Duodenal mucosa (tissue), 2 donors: ENCODE measurements around the gene RHPN2.

Experiments used
- H3K27ac ChIP-seq: one replicate; pipeline ENCODE4 v1.7.0; 2013; ENCODE audit warnings: low read depth, low read length
- H3K27me3 ChIP-seq, 2 donors: one replicate each; pipeline ENCODE4 v1.7.0; 2013; ENCODE audit warnings: low read length in 2 of 2, control low read depth in 1 of 2; ENCODE audit not compliant: insufficient read depth in 2 of 2, control insufficient read depth in 1 of 2
- H3K36me3 ChIP-seq, 2 donors: one replicate each; pipeline ENCODE4 v1.7.0; 2013; ENCODE audit warnings: low read length in 2 of 2, control low read depth in 1 of 2; ENCODE audit not compliant: insufficient read depth in 2 of 2, control insufficient read depth in 1 of 2
- H3K4me1 ChIP-seq, 2 donors: one replicate each; pipeline ENCODE4 v1.7.0; 2013; ENCODE audit warnings: low read length in 2 of 2, control low read depth in 1 of 2; ENCODE audit not compliant: insufficient read depth in 2 of 2, control insufficient read depth in 1 of 2
- H3K4me3 ChIP-seq, 2 donors: one replicate each; pipeline ENCODE4 v1.7.0; 2013; ENCODE audit warnings: low read length in 2 of 2, low read depth in 1 of 2
- H3K9ac ChIP-seq, 2 donors: one replicate each; pipeline ENCODE4 v1.7.0; 2013; ENCODE audit warnings: low read length in 2 of 2, low read depth in 1 of 2
- H3K9me3 ChIP-seq, 2 donors: one replicate each; pipeline ENCODE4 v1.7.0; 2013; ENCODE audit warnings: low read length in 2 of 2, control low read depth in 1 of 2; ENCODE audit not compliant: control insufficient read depth in 1 of 2

RHPN2 gene

GRCh38 chr19:33094436-33095067, 29.9 kb upstream of the RHPN2 start:
- no peak overlapping the region for H3K27ac ChIP-seq
- H3K9me3 ChIP-seq = no peaks in the 10 kb centered on the region
- H3K27me3 ChIP-seq = no peaks in the 10 kb centered on the region
- no peak overlapping the region for H3K4me3 ChIP-seq
- H3K4me1 ChIP-seq = peaks cover 0 to 18% of the 10 kb centered on the region in 2 donors
- no peak overlapping the region for H3K9ac ChIP-seq
- peaks cover 24 to 76% of the 10 kb centered on the region in 2 donors for H3K36me3 ChIP-seq

- Histone ChIP-seq H3K27ac (no peak overlapping the region), H3K9me3 (no peaks in the 10 kb centered on the region), H3K4me1 (peaks cover 0 to 18% of the 10 kb centered on the region in 2 donors), H3K9ac (no peak overlapping the region), H3K4me3 (no peak overlapping the region), H3K27me3 (no peaks in the 10 kb centered on the region), H3K36me3 (peaks cover 22 to 80% of the 10 kb centered on the region in 2 donors)
These were observed 28.9 kb upstream of the RHPN2 start for GRCh38 chr19:33093420-33094210.

GRCh38 chr19:33090179-33090578, 25.5 kb upstream of the RHPN2 start:
- peaks cover 3 to 65% of the 10 kb centered on the region in 2 donors for H3K36me3 ChIP-seq
- H3K27me3 ChIP-seq = no peaks in the 10 kb centered on the region
- H3K27ac ChIP-seq = no peak overlapping the region
- no peak overlapping the region for H3K4me3 ChIP-seq
- no peak overlapping the region for H3K9ac ChIP-seq
- peaks cover 11 to 29% of the 10 kb centered on the region in 2 donors for H3K4me1 ChIP-seq
- no peaks in the 10 kb centered on the region for H3K9me3 ChIP-seq

- H3K9me3 ChIP-seq = no peaks in the 10 kb centered on the region
- no peaks in the 10 kb centered on the region for H3K27me3 ChIP-seq
- peaks cover 19 to 26% of the 10 kb centered on the region in 2 donors for H3K4me1 ChIP-seq
- no peak overlapping the region for H3K9ac ChIP-seq
- H3K4me3 ChIP-seq = no peak overlapping the region
- no peak overlapping the region for H3K27ac ChIP-seq
- H3K36me3 ChIP-seq = peaks cover 0 to 55% of the 10 kb centered on the region in 2 donors
These were observed 24.3 kb upstream of the RHPN2 start for GRCh38 chr19:33089010-33089409.

GRCh38 chr19:33086955-33087354, 22.3 kb upstream of the RHPN2 start:
- Histone ChIP-seq H3K27ac (no peak overlapping the region), H3K36me3 (peaks cover 0 to 37% of the 10 kb centered on the region in 2 donors), H3K27me3 (no peaks in the 10 kb centered on the region), H3K4me3 (no peak overlapping the region), H3K4me1 (peaks cover 23 to 25% of the 10 kb centered on the region in 2 donors), H3K9me3 (no peaks in the 10 kb centered on the region), H3K9ac (no peak overlapping the region)

GRCh38 chr19:33085570-33086128, 21.0 kb upstream of the RHPN2 start:
- no peaks in the 10 kb centered on the region for H3K9me3 ChIP-seq
- H3K36me3 ChIP-seq = peaks cover 0 to 26% of the 10 kb centered on the region in 2 donors
- H3K9ac ChIP-seq = no peak overlapping the region
- no peak overlapping the region for H3K27ac ChIP-seq
- H3K27me3 ChIP-seq = no peaks in the 10 kb centered on the region
- H3K4me3 ChIP-seq = peak overlapping the region in 1 of 2 donors; percentile 18
- peaks cover 28 to 32% of the 10 kb centered on the region in 2 donors for H3K4me1 ChIP-seq

- peaks cover 33 to 36% of the 10 kb centered on the region in 2 donors for H3K4me1 ChIP-seq
- no peaks in the 10 kb centered on the region for H3K9me3 ChIP-seq
- peaks cover 0 to 4% of the 10 kb centered on the region in 2 donors for H3K36me3 ChIP-seq
- H3K27ac ChIP-seq = peak within 1 kb of the TSS; percentile 51
- no peaks in the 10 kb centered on the region for H3K27me3 ChIP-seq
- H3K4me3 ChIP-seq = peak within 1 kb of the TSS; percentile 97 to 100
- H3K9ac ChIP-seq = peak within 1 kb of the TSS; percentile 84 to 98
These were observed 16.3 kb upstream of the RHPN2 start, which contains the start of gene GPATCH1 for GRCh38 chr19:33080761-33081681. Gene GPATCH1 (plus strand): TSS chr19:33081181. CDS start chr19:33081194, 13 bp downstream.

GRCh38 chr19:33075519-33075918, 10.8 kb upstream of the RHPN2 start:
- Histone ChIP-seq H3K9ac (no peak overlapping the region), H3K4me1 (peaks cover 7 to 9% of the 10 kb centered on the region in 2 donors), H3K36me3 (no peaks in the 10 kb centered on the region), H3K4me3 (no peak overlapping the region), H3K27ac (no peak overlapping the region), H3K9me3 (no peaks in the 10 kb centered on the region), H3K27me3 (no peaks in the 10 kb centered on the region)

- Histone ChIP-seq H3K9ac (no peak overlapping the region), H3K36me3 (no peaks in the 10 kb centered on the region), H3K9me3 (no peaks in the 10 kb centered on the region), H3K27me3 (no peaks in the 10 kb centered on the region), H3K4me1 (no peaks in the 10 kb centered on the region), H3K4me3 (no peak overlapping the region), H3K27ac (no peak overlapping the region)
These were observed 7.2 kb upstream of the RHPN2 start for GRCh38 chr19:33071887-33072286.
